Stromal cell of bone marrow (primary cell): ENCODE results near the gene TTC7B.

Experiments used
- DNase-seq: peaks from one replicate; pipeline ENCODE4 v3.0.0-alpha.2; 2012; ENCODE audit warnings: low read depth

TTC7B gene

DNA sequence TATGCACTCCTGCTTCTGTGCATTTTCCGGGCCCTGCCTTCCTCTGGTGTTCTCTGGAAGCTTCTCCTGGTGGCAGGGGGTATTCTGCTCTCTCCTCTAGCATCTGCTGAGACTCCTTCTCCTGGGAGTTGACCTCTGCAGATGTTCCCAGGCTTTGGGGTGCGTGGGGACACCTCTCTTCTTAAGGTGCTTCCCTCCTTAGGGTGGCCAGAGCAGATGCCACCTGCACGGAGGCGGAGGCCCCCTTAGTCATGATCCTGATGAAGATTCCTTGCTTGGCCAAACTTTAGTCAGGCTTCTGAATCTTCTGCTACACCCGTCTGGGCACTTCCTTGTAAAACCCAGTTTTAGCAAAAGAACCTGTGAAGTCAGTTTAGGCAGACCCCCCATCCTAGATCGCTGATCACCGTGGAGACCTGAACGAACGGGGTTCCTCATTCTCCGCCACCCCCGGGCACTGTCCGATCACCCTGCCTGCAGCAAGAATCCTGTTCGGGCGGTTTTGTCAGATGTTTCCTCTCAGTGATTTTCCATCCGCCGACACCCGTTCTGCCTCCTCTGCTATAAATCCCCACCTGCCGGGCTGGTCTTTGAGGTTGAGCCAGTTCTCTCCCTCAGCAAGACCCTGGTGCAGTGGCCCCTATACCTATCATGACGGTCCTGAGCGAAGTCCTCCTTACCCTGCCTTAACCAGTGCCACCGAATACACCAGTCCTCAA lies 307.5 kb downstream of the TTC7B start:
- DNase-seq, result no peak

DNA sequence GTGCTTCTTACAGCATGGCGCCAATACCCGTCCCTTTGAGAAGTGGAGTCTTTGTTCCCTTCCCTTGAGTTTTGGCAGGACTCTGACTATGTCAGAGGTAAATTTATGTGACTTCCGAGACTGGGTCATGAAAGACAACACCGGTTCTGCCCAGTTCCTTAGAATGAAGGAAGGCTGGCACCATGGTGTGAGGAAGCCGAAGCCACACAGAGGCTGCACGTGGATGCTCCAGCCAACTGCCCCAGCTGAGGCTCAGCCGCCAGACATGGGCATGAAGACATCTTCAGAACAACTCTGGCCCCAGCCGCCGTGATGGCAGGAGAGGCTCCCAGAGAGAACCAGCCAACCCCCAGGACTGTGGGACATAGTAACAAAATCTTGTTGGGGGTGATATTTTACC lies 308.2 kb downstream of the TTC7B start:
- DNase-seq, result no peak

DNA sequence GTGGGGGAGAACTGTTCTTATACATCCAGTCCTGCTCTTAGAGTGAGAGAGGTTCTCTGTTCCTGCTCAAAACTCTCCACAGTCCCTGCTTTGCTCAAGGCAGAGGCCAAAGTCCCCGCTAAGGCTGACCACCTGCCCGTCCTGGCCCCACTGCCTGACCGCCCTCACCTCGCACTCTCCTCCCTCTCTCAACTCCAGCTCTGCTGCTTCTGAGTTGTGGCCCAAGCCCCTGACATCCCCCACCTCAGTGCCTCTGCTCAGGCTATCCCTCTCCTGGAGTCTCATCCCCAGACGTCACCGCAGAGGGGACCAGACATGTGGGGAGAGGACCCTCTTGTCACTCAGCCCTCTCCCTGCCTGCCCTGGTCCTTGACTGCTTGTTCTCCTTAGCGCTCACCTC lies 308.8 kb downstream of the TTC7B start:
- no peak for DNase-seq

DNA sequence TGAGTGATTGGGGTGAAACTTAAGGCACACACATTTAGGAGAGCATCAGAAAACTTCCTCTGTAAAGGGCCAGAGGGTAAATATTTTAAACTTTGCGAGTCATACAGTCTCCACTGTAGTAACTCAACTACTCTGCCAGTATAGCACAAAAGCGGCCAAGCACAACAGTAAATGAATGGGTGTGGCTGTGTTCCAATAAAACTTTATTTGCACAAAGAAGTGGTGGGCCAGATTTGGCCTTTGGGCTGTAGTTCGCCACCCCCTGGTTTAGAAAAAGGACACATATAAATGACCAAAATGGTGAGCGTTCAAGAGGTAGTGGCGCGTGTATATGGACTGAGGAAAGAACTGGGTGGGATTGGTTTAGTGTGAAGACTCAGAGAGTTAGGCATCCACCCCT lies 309.5 kb downstream of the TTC7B start:
- no peak for DNase-seq

DNA sequence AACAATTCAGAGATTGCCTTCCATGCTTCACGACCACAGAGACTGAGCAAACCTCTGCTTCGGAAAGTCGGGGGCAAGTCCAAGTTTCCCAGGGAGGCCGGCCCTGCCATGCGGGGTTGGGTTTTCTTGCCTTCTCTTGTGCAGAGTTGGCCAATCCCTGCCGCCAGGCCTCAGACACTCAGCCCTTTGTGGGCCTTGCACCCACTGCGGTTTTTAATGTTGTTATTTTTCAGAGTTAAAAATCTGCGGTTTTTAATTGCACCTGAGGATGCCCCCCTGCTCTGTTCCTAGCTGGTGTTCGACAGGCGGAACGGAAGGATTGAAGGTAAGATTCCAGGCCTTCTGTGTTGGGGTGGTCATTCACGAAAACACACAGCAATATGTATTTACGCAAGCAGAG lies 310.7 kb downstream of the TTC7B start:
- DNase-seq, result no peak

DNA sequence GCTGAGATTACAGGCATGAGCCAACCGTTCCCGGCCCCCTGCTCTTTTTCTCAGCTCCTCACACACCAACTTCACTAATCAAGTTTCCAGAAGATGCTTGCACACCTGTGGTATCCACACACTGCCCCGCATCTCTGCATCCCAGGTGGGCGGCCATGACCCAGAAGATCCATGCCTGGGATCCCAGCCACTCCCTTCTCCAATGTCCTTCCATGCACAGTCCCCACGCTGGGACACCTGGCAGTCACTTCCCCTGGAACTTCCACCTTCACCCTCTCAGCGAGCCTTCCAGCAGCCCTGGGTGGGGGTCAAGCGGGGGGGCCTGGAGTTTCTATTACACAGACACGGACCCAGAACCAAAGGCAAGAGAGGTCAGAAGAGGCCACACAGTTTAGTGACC lies 311.6 kb downstream of the TTC7B start:
- DNase-seq, result no peak

DNA sequence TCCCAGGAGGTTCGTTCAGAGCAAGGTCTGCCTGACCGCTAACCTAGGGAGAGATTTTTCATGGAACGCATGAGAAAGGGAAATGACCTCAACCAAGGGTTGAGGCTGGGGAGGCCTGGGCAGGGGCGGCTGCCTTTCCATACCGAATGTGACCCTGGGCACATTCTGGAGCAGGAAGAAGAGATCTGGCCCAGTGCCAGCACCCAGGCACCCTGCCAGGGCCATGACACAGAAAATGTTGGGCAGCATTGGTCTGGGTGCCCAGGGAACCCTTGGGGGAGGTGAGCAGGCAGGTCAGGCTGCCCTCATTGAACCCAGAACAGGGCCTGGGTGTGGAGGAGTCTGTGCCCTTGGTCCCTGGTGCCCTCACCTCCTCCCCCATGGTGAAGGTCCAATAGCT lies 312.6 kb downstream of the TTC7B start:
- no peak for DNase-seq

DNA sequence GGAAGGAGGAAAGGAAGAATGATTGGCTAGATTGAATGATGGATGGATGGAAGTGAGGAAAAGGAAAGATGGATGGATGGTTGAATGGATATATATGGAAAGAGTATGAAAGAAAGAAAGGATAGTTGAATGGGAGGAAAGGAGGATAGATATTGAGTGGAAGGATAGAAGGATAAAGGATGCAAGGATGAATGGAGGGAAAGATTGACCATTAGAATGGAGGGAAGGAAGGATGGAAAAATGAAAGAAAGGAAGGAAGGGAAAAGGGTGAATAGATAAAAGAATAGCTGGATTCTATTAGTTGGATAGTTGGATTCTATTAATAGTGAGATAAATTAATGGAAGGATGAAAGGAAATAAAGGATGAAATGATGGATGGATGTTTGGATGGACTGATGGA lies 313.5 kb downstream of the TTC7B start:
- no peak for DNase-seq

DNA sequence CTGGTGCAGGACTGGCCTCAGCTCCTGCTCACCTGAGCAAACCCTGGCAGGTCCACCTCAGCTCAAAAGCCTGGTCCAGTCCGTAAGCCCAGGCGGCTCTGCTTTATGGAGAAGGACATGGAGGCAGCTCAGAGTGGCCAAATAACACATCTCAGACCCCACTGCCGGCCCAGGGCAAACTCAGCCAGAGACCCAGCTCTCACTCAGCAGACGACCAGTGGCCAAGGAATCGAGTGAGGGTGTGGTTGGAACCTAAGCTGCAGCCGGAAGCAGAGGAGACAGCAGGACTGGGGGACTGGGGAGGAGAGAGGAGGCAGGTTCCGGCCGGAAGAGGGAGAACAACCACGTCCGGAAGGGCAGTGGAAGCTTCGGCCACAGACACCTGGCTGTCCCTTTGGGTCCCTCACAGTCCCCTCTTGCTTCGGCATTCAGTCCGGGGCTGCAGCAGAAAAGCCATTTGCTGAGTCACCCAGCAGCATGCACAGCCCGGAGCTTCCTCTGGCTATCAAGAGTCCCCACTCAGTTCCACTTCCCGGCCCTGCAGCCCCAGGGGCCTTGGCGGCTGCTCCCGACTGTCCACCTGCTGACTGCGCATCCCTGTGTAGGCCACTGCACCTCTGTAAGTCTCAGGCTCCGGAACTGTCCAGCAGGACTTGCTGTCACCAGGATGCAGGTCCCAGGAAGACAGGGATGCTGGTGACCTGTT lies 315.4 kb downstream of the TTC7B start:
- no peak for DNase-seq

DNA sequence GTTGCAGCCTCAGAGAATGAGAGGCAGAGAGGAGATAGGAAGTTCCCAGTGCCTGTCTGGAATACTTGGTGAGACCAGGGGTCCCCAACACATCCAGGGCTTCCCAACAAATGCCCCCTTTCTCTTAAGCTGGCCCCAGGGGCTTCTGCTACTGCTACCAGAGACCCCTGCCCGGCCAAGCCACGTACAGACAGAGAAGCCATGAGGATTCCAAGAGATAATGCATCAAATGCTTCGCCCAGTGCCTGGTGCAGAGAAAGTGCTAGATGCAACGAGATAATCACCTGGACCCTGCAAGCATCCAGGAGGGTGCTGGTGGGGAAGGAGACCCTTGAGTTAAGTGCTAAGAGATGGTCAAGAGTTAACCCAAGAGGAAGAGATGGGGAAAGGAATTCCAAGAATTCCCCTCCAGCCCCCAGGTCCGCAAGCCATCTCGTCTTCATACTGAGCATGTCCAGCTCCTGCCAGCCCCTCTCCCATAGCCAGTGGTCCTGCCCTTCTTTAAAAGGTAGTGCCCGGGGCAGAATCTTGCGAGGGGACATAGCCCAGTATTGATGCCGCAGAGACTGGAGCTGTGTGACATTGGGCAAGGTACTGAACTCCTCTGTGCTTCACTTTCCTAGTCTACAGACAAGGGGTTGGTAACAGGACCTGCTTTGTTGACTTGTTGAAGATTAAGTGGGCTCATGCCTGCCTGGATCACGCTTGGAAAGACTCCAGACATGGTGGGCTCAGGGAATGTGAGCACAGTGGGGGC lies 316.1 kb downstream of the TTC7B start:
- DNase-seq, result no peak

DNA sequence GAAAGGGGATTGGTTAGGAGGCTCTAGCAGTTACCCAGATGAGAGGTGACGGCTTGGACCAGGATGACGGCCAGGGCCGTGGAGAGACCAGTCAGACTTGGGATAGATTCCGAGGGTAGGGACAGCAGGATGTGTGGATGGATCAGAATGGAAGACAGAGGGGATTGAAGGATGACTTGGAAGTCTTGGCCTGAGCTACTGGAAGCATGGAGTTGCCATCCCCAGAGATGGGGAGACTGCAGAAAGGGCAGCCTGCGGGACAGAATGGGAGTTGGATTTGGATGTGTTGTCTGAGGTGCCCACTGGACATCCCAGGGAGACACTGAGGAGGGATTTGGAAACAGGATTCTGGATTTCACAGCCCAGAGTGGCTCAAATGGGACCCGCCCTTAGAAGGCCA lies 317.1 kb downstream of the TTC7B start:
- no peak for DNase-seq

DNA sequence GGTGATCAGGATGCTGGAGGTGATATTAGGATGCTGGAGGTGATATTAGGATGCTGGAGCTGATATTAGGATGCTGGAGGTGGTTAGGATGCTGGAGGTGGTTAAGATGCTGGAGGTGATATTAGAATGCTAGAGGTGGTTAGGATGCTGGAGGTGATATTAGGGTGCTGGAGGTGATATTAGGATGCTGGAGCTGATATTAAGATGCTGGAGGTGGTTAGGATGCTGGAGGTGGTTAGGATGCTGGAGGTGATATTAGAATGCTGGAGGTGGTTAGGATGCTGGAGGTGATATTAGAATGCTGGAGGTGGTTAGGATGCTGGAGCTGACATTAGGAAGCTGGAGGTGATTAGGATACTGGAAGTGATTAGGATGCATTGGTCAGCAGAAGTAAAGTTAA lies 318.0 kb downstream of the TTC7B start:
- no peak for DNase-seq

DNA sequence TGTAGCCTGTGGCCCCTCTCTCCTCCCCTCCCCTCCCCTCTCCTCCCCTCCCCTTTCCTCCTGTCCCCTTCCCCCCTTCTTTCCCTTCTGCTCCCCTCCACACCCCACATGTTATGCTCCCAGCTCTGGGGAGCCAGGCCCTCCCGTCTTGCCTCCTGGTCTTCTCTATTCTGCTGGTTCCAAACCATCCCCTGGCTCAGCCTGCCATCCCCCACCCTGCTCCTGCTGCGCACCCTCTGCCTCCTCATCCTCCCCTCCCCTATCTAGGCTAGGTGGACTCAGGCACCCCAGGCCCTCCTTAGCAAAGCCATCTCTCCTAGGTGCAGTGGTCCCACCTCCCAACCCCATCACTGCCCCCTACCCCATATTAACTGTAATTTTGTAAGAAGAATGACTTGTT lies 319.9 kb downstream of the TTC7B start:
- DNase-seq, result no peak

DNA sequence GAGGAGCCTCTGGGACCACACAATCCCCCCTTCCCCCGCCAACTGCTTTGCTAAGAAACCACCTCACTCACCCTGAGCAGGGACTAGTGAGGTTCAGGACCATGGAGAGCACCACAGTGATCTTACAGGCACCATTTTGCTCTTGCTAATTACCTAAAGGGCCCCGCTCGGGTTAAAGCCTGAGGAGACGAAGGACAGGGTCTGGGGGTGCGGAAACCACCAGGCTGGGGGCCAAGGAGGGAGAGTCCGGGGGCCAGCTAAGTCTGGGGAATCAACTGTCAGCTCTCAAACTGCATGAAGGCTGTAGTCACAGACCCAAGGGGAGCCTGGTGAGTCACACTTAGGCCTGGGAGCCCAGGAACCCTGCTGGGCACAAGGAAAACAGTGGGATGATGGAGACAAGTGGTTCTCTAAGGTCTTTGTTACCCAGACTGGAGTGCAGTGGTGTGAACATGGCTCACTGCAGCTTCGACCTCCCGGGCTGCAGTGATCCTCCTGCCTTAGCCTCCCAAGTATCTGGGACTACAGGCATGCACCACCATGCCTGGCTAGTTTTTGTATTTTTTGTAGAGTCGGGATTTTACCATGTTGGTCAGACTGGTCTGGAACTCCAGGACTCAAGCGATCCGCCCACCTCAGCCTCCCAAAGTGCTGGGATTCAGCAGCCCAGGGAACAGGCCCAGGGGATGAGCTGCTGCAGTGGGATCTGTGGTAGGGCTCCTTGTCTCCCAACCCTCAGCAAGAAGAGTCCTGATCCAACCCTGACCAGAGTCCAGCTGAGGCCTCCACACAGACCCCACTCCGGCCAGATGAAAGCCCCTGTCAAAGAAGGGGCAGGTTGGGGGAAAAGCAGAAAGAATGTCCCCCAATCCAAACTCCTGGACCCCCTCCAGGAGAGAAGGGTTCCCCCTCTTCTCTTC lies 320.6 kb downstream of the TTC7B start:
- peak; percentile 39 for DNase-seq

DNA sequence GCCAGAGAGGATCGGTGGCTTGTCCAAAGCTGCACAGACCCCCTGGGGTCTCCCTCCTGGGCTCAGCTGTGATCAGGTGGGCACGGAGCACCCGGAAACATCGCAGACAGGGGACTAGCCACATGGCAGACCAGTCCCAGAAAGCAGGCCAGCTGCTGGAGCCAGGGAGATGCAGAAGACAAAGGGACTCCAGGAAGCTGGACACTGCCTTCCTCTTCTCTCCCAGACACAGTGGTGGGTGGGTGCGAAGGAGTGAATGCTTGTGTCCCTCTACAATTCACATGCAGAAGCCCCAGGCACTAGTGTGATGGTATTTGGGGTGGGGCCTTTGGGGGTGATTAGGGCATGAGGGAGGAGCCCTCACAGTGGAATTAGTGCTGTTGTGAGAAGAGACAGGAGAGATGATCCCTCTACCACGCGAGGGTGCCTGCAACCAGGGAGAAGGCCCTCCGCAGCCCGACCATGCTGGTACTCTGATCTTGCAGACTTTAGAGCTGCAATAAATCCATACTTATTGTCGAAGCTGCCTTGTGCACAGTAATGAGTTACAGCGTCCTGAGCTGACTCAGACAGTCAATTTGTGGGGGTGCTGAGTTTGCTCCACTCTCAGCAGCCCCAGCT lies 324.2 kb downstream of the TTC7B start:
- DNase-seq, result no peak

DNA sequence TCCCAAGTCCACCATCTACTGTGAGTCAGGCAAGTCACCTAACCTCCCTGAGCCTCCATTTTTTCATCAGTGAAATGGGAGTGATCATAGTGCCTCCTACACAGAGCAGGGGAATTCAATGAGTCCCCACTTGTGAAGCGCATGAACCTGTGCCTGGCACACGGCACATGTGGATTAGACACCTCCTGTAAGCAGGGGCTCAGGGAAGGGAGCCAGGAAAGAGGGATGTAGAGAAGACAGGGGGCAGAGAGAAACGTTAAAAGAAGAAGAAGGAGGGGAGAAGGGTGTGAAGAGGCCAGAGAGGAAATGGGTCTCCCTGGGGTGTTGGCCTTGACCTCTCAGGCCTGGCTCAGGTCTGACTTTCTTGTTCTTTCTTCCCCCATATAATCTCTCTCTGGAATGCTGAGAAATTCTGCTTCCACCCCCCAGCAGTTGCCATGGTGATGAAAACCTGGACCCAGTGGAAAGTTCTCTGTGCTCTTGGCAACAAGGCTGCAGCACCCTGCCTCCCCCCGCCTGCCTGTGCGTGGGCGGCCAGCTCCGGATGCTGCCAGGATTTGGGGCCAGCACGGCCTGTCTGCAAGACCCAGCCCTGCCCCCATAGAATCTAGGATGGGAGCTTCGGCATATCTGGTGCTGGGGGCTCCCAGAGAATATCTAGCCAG lies 324.9 kb downstream of the TTC7B start:
- peak; percentile 9 for DNase-seq

DNA sequence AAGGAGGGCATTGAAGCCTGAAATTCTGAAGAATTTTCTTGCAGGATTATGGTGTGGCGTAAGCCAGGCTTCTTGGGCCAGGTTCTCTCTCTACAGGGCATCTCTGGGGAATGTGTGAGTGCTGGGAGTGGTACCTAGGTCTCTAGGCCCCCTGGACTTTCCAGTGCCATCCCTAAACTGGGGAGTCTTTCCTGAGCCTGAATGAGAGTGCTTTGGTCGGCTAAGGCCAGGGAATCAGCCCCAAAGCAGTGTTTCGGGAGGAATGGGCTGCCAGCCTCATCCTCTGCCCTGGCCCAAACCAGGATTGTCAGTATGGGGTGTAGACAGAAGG lies 325.5 kb downstream of the TTC7B start:
- DNase-seq, result no peak

DNA sequence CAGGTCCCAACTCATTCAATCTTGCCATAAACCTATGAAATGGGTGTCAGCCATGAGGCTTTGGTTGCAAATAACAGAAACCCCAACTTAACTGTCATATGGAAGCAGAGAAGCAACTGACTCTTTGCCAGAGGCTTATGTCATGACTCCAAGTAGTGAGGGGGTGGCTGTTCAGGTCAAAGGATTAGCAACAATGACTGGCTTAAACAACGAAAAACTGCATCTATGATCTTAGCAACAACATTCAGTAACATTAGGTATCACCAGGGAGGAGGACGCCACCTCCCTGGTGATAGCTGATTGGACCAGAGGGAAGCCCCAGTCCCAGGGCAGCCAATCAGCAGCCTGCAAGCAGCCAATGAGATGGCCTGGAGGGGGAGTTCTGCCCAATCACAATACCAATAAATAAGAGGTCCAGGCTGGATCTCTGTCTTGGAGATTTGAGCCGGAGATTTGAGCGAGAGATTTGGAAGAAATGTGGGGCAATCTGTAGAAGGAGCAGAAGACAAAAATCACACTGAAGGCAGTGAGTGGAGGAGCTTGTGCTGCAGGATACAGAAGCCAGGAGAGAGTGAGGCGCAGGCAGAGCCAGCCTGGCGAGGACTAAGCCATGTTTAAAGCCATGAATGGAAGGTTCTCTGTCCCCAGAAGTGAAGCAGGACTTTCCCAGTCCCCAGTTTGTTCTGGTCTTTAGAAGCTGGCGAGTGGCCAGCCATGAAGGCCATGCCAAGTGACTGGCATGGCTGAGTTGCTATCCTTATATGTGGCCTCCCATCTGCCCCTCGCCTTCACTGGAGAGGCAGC lies 326.1 kb downstream of the TTC7B start:
- no peak for DNase-seq

DNA sequence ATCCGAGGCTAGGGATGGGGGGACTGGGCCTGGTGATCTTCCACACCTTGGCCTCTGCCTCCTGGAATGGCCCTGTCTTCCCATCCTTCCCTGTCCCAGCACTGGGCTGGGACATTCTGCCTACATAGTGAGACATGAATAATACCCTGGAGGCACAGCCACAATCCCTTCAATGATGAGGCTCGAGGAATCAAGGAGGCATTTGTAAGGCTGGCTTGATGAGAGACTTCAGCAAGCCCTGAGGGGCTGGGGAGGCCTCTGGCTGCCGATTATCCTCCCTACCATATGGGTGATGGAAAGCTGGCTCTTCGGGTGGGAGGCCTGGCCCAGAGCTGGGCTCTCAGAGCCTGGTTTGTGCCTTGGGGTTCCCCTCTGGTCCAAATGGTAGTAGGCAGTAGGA lies 326.9 kb downstream of the TTC7B start:
- no peak for DNase-seq

DNA sequence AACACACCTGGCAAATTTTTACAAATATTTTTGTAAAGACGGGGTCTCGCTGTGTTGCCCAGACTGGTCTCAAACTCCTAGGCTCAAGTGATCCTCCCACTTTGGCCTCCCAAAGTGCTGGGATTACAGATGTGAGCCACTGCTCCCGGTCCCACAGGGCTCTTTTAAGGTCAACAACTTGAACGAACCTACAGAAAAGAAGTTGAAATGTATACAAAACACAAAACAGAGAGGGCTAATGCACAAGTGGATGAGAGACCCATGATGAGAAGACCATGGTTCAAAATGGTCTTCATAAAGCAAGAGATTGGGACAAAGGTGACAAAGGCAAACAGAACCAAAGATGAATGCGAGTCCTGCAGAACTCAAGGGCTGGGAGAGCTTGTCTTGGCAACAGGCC lies 328.0 kb downstream of the TTC7B start:
- no peak for DNase-seq
